Measurements from ENCODE around the gene LRRC37A.

DNA sequence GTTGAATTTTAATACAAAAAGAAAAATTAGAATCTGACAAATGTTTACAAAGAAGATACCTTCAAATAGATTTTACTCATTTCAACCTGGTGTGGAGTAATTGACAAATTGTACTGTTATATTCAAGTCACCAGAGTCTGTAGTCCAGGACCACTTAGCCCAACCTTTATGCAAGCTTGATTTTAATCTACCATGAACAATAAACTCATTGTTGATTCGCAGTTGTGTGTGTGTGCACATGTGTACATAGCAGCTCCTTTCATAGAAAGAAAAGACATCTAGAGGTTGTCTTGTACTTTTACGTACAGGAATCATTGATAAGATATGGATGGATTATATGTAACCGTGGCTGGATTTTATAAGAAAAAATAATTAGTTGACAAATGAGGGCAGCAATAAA lies 20.7 kb upstream of the LRRC37A start:
- TF ChIP-seq, protein P1, sequence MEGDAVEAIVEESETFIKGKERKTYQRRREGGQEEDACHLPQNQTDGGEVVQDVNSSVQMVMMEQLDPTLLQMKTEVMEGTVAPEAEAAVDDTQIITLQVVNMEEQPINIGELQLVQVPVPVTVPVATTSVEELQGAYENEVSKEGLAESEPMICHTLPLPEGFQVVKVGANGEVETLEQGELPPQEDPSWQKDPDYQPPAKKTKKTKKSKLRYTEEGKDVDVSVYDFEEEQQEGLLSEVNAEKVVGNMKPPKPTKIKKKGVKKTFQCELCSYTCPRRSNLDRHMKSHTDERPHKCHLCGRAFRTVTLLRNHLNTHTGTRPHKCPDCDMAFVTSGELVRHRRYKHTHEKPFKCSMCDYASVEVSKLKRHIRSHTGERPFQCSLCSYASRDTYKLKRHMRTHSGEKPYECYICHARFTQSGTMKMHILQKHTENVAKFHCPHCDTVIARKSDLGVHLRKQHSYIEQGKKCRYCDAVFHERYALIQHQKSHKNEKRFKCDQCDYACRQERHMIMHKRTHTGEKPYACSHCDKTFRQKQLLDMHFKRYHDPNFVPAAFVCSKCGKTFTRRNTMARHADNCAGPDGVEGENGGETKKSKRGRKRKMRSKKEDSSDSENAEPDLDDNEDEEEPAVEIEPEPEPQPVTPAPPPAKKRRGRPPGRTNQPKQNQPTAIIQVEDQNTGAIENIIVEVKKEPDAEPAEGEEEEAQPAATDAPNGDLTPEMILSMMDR (IDR thresholded peaks at IDR 0.05 in 4 of 5, conservative IDR thresholded peaks at IDR 0.05 in 1 of 5) = no peak
- TF ChIP-seq POLR2A (IDR thresholded peaks at IDR 0.05) = no peak

Data from gastrocnemius medialis (tissue), 4 donors.